Skeletal muscle tissue (tissue), 4 donors: ENCODE data around the gene ANGEL1. TPM values are rescaled to one million over a fixed set of nuclear protein-coding genes. Genes with fewer than 3 reads are reported as not detected.
A peak's percentile ranks its signal among the peaks of the same experiment; 100 is the strongest.

Experiments
- H3K27ac ChIP-seq: one replicate; pipeline ENCODE4 v1.7.0; 2013; ENCODE audit warnings: mild to moderate bottlenecking, low read depth, low read length, inconsistent platforms
- H3K27me3 ChIP-seq, 3 donors: one replicate each; pipeline ENCODE4 v1.7.0; 2013; ENCODE audit warnings: low read length in 3 of 3; ENCODE audit not compliant: control insufficient read depth in 3 of 3, insufficient read depth in 3 of 3
- H3K36me3 ChIP-seq, 3 donors: one replicate each; pipeline ENCODE4 v1.7.0; 2013; ENCODE audit warnings: low read length in 3 of 3; ENCODE audit not compliant: control insufficient read depth in 3 of 3, insufficient read depth in 3 of 3
- H3K4me1 ChIP-seq, 3 donors: one replicate each; pipeline ENCODE4 v1.7.0; 2013; ENCODE audit warnings: low read length in 3 of 3, mild to moderate bottlenecking in 3 of 3; ENCODE audit not compliant: control insufficient read depth in 3 of 3, insufficient read depth in 3 of 3
- H3K4me3 ChIP-seq, 3 donors: one replicate each; pipeline ENCODE4 v1.7.0; 2013; ENCODE audit warnings: low read length in 3 of 3
- H3K9ac ChIP-seq, 3 donors: one replicate each; pipeline ENCODE4 v1.7.0; 2013; ENCODE audit warnings: low read length in 3 of 3, mild to moderate bottlenecking in 3 of 3, moderate library complexity in 2 of 3, low read depth in 1 of 3
- H3K9me3 ChIP-seq, 3 donors: one replicate each; pipeline ENCODE4 v1.7.0; 2013; ENCODE audit warnings: low read length in 3 of 3; ENCODE audit not compliant: control insufficient read depth in 3 of 3
- total RNA-seq: library from RNA; depleted of rRNA; stranded (reverse); fragments of >200 nt; gene quantifications from one replicate; pipeline ENCODE4 v1.2.3, GENCODE V29; 2014
- donor health status: Osteomylitis.

Gene ANGEL1
- total RNA-seq, 1 donor from 2014 or later = 9.9 TPM

GRCh38 chr14:76793956-76794355 is 18.7 kb downstream of the ANGEL1 start:
- Histone ChIP-seq H3K4me3 (no peak overlapping the region), H3K9ac (no peak overlapping the region), H3K27me3 (no peaks in the 10 kb centered on the region), H3K9me3 (no peaks in the 10 kb centered on the region), H3K4me1 (no peaks in the 10 kb centered on the region), H3K27ac (no peak overlapping the region), H3K36me3 (peaks cover 27 to 35% (median 28%) of the 10 kb centered on the region in 3 donors)

DNA sequence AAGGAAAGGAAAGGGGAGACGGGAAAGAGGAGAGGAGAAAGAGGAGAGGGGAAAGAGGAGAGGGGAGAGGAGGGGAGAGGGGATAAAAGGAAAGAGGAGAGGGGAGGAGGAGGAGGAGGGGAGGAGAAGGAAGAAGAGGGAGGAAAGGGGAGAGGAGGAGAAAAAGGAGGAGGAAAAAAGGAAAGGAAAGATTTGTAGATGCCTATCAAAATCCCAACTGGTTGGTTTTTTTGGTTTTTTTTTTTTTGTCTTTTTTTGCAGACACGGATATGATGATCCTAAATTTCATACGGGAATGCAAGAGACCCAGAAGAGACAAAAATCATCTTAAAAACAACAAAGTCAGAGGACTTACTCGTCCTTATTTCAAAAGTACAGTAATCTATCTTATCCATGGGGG is 19.4 kb downstream of the ANGEL1 start:
- H3K4me3 ChIP-seq = no peak overlapping the region
- no peak overlapping the region for H3K9ac ChIP-seq
- no peaks in the 10 kb centered on the region for H3K9me3 ChIP-seq
- H3K36me3 ChIP-seq = peaks cover 29 to 39% (median 34%) of the 10 kb centered on the region in 3 donors
- no peaks in the 10 kb centered on the region for H3K4me1 ChIP-seq
- H3K27ac ChIP-seq = no peak overlapping the region
- no peaks in the 10 kb centered on the region for H3K27me3 ChIP-seq

GRCh38 chr14:76792422-76792821 is 20.3 kb downstream of the ANGEL1 start:
- Histone ChIP-seq H3K36me3 (peaks cover 30 to 48% (median 36%) of the 10 kb centered on the region in 3 donors), H3K27me3 (no peaks in the 10 kb centered on the region), H3K9me3 (no peaks in the 10 kb centered on the region), H3K27ac (no peak overlapping the region), H3K4me3 (no peak overlapping the region), H3K4me1 (no peaks in the 10 kb centered on the region), H3K9ac (no peak overlapping the region)

GRCh38 chr14:76786601-76787000 is 26.1 kb downstream of the ANGEL1 start:
- H3K27me3 ChIP-seq = no peaks in the 10 kb centered on the region
- H3K36me3 ChIP-seq = peaks cover 52 to 61% (median 52%) of the 10 kb centered on the region in 3 donors
- H3K9ac ChIP-seq = no peak overlapping the region
- H3K27ac ChIP-seq = no peak overlapping the region
- H3K9me3 ChIP-seq = no peaks in the 10 kb centered on the region
- no peak overlapping the region for H3K4me3 ChIP-seq
- peaks cover 15 to 28% (median 22%) of the 10 kb centered on the region in 3 donors for H3K4me1 ChIP-seq

GRCh38 chr14:76784881-76785280 is 27.8 kb downstream of the ANGEL1 start:
- H3K9ac ChIP-seq = no peak overlapping the region
- no peak overlapping the region for H3K4me3 ChIP-seq
- no peaks in the 10 kb centered on the region for H3K9me3 ChIP-seq
- peaks cover 30 to 42% (median 31%) of the 10 kb centered on the region in 3 donors for H3K4me1 ChIP-seq
- H3K27ac ChIP-seq = no peak overlapping the region
- H3K27me3 ChIP-seq = no peaks in the 10 kb centered on the region
- H3K36me3 ChIP-seq = peaks cover 45 to 53% (median 48%) of the 10 kb centered on the region in 3 donors

DNA sequence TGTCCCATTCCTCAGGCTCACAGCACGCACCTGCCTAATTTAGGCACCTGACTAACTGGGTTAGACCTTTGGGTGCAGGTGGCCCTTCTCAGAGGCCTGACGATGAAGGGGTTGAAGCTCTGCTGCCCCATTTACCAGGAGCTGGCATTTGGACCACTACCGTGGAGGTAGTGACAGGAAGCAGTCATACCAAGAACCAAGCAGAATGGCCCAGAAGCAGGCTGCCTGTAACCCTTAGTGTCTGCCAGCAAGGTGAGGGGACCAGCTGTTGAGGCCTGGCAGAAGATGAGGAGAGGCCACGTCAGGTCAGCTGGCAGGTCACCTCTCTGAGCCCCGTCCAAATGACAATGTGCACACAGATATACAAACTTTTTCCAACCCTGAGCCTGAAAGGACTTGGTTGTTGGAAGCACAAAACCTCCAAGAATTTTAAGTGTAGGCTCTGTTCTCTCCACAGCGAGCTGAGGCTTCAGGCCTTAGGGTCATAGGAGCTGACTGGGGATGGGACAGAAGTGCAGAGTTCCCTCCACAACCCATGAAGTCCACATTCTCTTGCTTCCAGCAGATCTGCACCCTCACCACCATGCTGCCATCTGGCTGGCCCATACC is 28.3 kb downstream of the ANGEL1 start:
- Histone ChIP-seq H3K27me3 (no peaks in the 10 kb centered on the region), H3K9ac (peak overlapping the region in 1 of 3 donors; percentile 11), H3K4me1 (peaks cover 30 to 42% (median 31%) of the 10 kb centered on the region in 3 donors), H3K36me3 (peaks cover 44 to 52% (median 49%) of the 10 kb centered on the region in 3 donors), H3K27ac (peak overlapping the region; percentile 62), H3K9me3 (no peaks in the 10 kb centered on the region), H3K4me3 (peak overlapping the region in 1 of 3 donors; percentile 29)

- Histone ChIP-seq H3K9me3 (no peaks in the 10 kb centered on the region), H3K4me1 (peaks cover 30 to 42% (median 31%) of the 10 kb centered on the region in 3 donors), H3K27me3 (no peaks in the 10 kb centered on the region), H3K36me3 (peaks cover 32 to 45% (median 40%) of the 10 kb centered on the region in 3 donors), H3K27ac (peak overlapping the region; percentile 62), H3K9ac (peak overlapping the region in 2 of 3 donors; percentile 5 to 51), H3K4me3 (no peak overlapping the region)
Observed at GRCh38 chr14:76782885-76783566, 29.7 kb downstream of the ANGEL1 start.

DNA sequence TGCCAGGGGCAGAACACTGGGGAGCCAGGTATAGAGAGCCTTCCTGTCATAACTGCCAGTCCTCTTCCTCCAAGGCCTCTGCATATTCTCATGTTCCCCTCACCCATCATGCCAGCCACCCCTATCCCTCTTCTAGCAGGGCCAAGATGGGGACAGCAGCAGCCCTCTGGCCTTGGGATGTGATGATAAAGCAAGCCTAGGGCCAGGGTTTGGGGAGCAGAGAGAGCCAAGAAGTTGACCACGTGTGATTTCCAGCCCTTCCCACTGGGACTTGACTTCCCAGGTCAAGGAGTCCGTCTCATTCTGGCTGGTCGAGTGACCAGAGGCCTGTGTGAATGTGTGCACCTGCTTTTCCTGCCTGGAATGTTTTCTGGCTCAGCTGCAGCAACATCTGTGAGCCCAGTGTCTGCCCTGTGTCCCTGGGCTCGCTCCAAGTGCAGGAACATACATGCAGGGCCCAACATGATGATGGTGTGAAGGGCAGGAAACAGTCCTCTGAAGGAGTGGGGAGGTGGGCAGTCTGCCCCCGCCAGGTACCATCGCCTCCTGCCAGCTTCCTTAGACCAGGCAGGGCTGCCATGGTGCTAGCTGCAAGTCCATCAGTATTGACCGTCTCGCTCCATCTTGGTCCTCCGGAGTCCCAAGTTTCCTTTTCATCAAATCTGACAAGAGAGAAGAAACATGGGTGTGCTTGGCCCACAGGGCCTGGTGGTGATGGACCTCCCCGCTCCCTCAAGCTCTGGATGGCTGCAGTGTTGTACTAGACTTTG is 30.4 kb downstream of the ANGEL1 start:
- Histone ChIP-seq H3K27me3 (no peaks in the 10 kb centered on the region), H3K9me3 (no peaks in the 10 kb centered on the region), H3K36me3 (peaks cover 27 to 38% (median 32%) of the 10 kb centered on the region in 3 donors), H3K4me1 (peaks cover 30 to 42% (median 31%) of the 10 kb centered on the region in 3 donors), H3K27ac (peak overlapping the region; percentile 62), H3K4me3 (no peak overlapping the region), H3K9ac (no peak overlapping the region)

DNA sequence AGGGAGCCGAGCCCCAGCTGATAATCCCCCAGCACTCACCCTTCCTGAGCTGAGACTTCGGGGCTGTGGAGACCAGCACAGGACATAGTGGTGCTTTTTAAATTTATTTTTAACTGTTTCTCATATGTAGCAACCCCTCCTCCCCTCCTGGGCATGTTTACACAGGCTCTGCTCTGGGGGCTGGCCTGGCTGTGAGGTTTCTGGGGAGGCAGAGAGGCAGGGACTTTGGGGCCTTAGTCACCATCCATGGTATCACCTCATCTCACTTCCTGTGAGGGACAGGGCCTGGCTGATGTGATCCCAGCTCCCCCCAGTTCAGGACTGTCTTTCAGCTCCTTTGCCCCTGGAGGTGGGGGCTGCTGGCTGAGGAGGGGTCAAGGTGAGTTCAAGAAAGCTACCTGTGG is 31.0 kb downstream of the ANGEL1 start:
- Histone ChIP-seq H3K27ac (peak overlapping the region; percentile 37), H3K27me3 (no peaks in the 10 kb centered on the region), H3K4me3 (no peak overlapping the region), H3K4me1 (peaks cover 30 to 42% (median 31%) of the 10 kb centered on the region in 3 donors), H3K9ac (peak overlapping the region in 1 of 3 donors; percentile 16), H3K36me3 (peaks cover 26 to 32% (median 29%) of the 10 kb centered on the region in 3 donors), H3K9me3 (no peaks in the 10 kb centered on the region)
